Tibial nerve (tissue), 4 donors: Measurements from ENCODE around the gene GRIN2A.

ENCODE experiments used
- CTCF ChIP-seq, 5 experiments: fragments of 200-600 bp in 3 of 5; fragments of 450-650 bp in 2 of 5; sonication (generic) in 3 of 5; IDR thresholded peaks; one replicate each; pipeline ENCODE4 v1.5.1; 2016 to 2019; ENCODE audit warnings: antibody characterized with exemption in 5 of 5, mild to moderate bottlenecking in 3 of 5, moderate library complexity in 2 of 5
- EP300 ChIP-seq, 2 donors: sonication (generic); formaldehyde crosslinking; IDR thresholded peaks; one replicate each; pipeline ENCODE4 v1.6.1; 2017; ENCODE audit warnings: antibody characterized with exemption in 2 of 2, mild to moderate bottlenecking in 1 of 2
- POLR2A ChIP-seq, 2 donors: fragments of 450-650 bp; IDR thresholded peaks; one replicate each; pipeline ENCODE4 v1.6.1; 2017; ENCODE audit warnings: antibody characterized with exemption in 2 of 2, mild to moderate bottlenecking in 2 of 2, moderate library complexity in 2 of 2

- TF ChIP-seq CTCF (IDR thresholded peaks at IDR 0.05) (no peak), POLR2A (IDR thresholded peaks at IDR 0.05) (no peak), EP300 (IDR thresholded peaks at IDR 0.05) (no peak)
Measured at GRCh38 chr16:9943121-9943520, 239.1 kb downstream of the GRIN2A start.
